IMR-90 (cell line): Measurements from ENCODE around the gene POC1B. TPM values are rescaled to one million over a fixed set of nuclear protein-coding genes. Genes with fewer than 3 reads are reported as not detected.

ENCODE experiments used
- ATAC-seq: fragments of 200-7000 bp; cut with Tn5 transposase; 2 replicates; pipeline ENCODE4 v1.9.1; 2020; ENCODE audit warnings: low read depth, mild to moderate bottlenecking, moderate library complexity
- BruUV-seq: library from RNA; stranded (reverse); fragments of 400-500 nt; replicated peaks from 2 replicates; lab custom pipeline; 2021; lab: Mats Ljungman, UMichigan
- CTCF ChIA-PET: fragments of 300-600 bp; formaldehyde crosslinking; extraction: SDS; loops from one replicate; lab custom pipeline; 2021; ENCODE audit warnings: antibody characterized with exemption; lab: Yijun Ruan, JAX
- POLR2A ChIA-PET: fragments of 300-600 bp; sonication (Branson Sonifier 250); formaldehyde crosslinking; loops from one replicate; lab custom pipeline; 2022; ENCODE audit warnings: antibody characterized with exemption; ENCODE audit not compliant: unreplicated experiment; lab: Charles Lee
- DNase-seq: peaks from one replicate; pipeline ENCODE4 v3.0.0; 2013
- H2AFZ ChIP-seq: replicated peaks from 2 replicates; pipeline ENCODE3; 2013; ENCODE audit warnings: low read length, mild to moderate bottlenecking; ENCODE audit not compliant: poor library complexity
- H2AK5ac ChIP-seq: 2 replicates; pipeline ENCODE4 v1.6.1; 2013; ENCODE audit warnings: low read depth, low read length, inconsistent platforms
- H2AK9ac ChIP-seq: replicated peaks from 2 replicates; pipeline ENCODE3; 2013; ENCODE audit warnings: mild to moderate bottlenecking, low read depth, low read length, moderate library complexity; ENCODE audit not compliant: poor library complexity
- H2BK120ac ChIP-seq: 2 replicates; pipeline ENCODE4 v1.6.1; 2013; ENCODE audit warnings: low read depth, low read length, inconsistent platforms
- H2BK15ac ChIP-seq: 3 replicates; pipeline ENCODE4 v1.6.1; 2013; ENCODE audit warnings: low read depth, low read length, inconsistent platforms
- H2BK20ac ChIP-seq: 2 replicates; pipeline ENCODE4 v1.6.1; 2013; ENCODE audit warnings: low read depth, mild to moderate bottlenecking, inconsistent platforms, low read length, moderate library complexity
- H2BK5ac ChIP-seq: 2 replicates; pipeline ENCODE4 v1.6.1; 2013; ENCODE audit warnings: mild to moderate bottlenecking, low read depth, low read length, inconsistent platforms; ENCODE audit not compliant: poor library complexity, severe bottlenecking
- H3K14ac ChIP-seq: replicated peaks from 2 replicates; pipeline ENCODE4 v1.6.1; 2013; ENCODE audit warnings: low read depth, low read length, inconsistent platforms
- H3K18ac ChIP-seq: 2 replicates; pipeline ENCODE4 v1.6.1; 2013; ENCODE audit warnings: low read depth, low read length, control low read depth
- H3K23ac ChIP-seq: 2 replicates; pipeline ENCODE4 v1.6.1; 2013; ENCODE audit warnings: low read depth, low read length, inconsistent platforms
- H3K27ac ChIP-seq: 2 replicates; pipeline ENCODE4 v1.5.1; 2013; ENCODE audit warnings: mild to moderate bottlenecking, control low read depth, low read length; ENCODE audit not compliant: insufficient read depth
- H3K27me3 ChIP-seq: 2 replicates; pipeline ENCODE4 v1.6.1; 2013; ENCODE audit warnings: low read length; ENCODE audit not compliant: control insufficient read depth, insufficient read depth
- H3K36me3 ChIP-seq: 2 replicates; pipeline ENCODE4 v1.6.1; 2013; ENCODE audit warnings: low read length, mixed read lengths; ENCODE audit not compliant: control insufficient read depth, insufficient read depth
- H3K4ac ChIP-seq: 2 replicates; pipeline ENCODE4 v1.6.1; 2013; ENCODE audit warnings: low read depth, low read length, inconsistent platforms
- H3K4me1 ChIP-seq: 2 replicates; pipeline ENCODE4 v1.6.1; 2013; ENCODE audit warnings: low read length, mixed read lengths; ENCODE audit not compliant: control insufficient read depth, insufficient read depth
- H3K4me2 ChIP-seq: 2 replicates; pipeline ENCODE4 v1.6.1; 2013; ENCODE audit warnings: low read depth, mild to moderate bottlenecking, control low read depth, low read length, moderate library complexity
- H3K4me3 ChIP-seq: 2 replicates; pipeline ENCODE4 v1.5.1; 2013; ENCODE audit warnings: low read depth, mild to moderate bottlenecking, control low read depth, low read length, moderate library complexity; ENCODE audit not compliant: insufficient read depth
- H3K56ac ChIP-seq: 2 replicates; pipeline ENCODE4 v1.6.1; 2013; ENCODE audit warnings: low read length, inconsistent platforms; ENCODE audit not compliant: insufficient read depth; ENCODE audit errors: extremely low read depth
- H3K79me1 ChIP-seq, 2 experiments: 2 replicates each; pipeline ENCODE4 v1.6.1; 2013; ENCODE audit warnings: low read length in 2 of 2, inconsistent platforms in 1 of 2, low read depth in 1 of 2
- H3K9ac ChIP-seq: 2 replicates; pipeline ENCODE4 v1.6.1; 2013; ENCODE audit warnings: low read depth, low read length, control low read depth
- H3K9me1 ChIP-seq: 2 replicates; pipeline ENCODE4 v1.6.1; 2013; ENCODE audit warnings: low read length, inconsistent platforms; ENCODE audit not compliant: insufficient read depth
- H3K9me3 ChIP-seq: 2 replicates; pipeline ENCODE4 v1.6.1; 2013; ENCODE audit warnings: low read length; ENCODE audit not compliant: control insufficient read depth, insufficient read depth
- H4K20me1 ChIP-seq: 2 replicates; pipeline ENCODE4 v1.6.1; 2013; ENCODE audit warnings: low read length, inconsistent platforms; ENCODE audit not compliant: insufficient read depth
- H4K5ac ChIP-seq: 2 replicates; pipeline ENCODE4 v1.6.1; 2013; ENCODE audit warnings: mild to moderate bottlenecking, low read depth, low read length, control low read depth
- H4K8ac ChIP-seq, 2 experiments: 2 replicates each; pipeline ENCODE4 v1.6.1; 2013; ENCODE audit warnings: low read depth in 2 of 2, low read length in 2 of 2, control low read depth in 1 of 2, inconsistent platforms in 1 of 2
- H4K91ac ChIP-seq: 2 replicates; pipeline ENCODE4 v1.6.1; 2013; ENCODE audit warnings: low read depth, low read length, inconsistent platforms; ENCODE audit not compliant: insufficient read depth
- CHD1 ChIP-seq: IDR thresholded peaks from 2 replicates; pipeline ENCODE4 v1.6.1; 2012; ENCODE audit warnings: low read depth, low read length, improper control_type of control experiment
- ELK1 ChIP-seq: fragments of 150-350 bp; IDR thresholded peaks from 2 replicates; pipeline ENCODE4 v1.6.1; 2016; ENCODE audit warnings: low read depth, mild to moderate bottlenecking, low read length, moderate library complexity, borderline replicate concordance
- MAFK ChIP-seq: IDR thresholded peaks from 2 replicates; pipeline ENCODE4 v1.6.1; 2012; ENCODE audit warnings: low read depth, low read length, improper control_type of control experiment
- POLR2A ChIP-seq: IDR thresholded peaks from 2 replicates; pipeline ENCODE4 v1.6.1; 2012; ENCODE audit warnings: mild to moderate bottlenecking, low read depth, low read length
- RAD21 ChIP-seq: IDR thresholded peaks from 2 replicates; pipeline ENCODE4 v1.6.1; 2012; ENCODE audit warnings: low read length, improper control_type of control experiment
- RCOR1 ChIP-seq: IDR thresholded peaks from 2 replicates; pipeline ENCODE4 v1.6.1; 2012; ENCODE audit warnings: mild to moderate bottlenecking, low read length, improper control_type of control experiment; ENCODE audit not compliant: insufficient replicate concordance
- SMC3 ChIP-seq: fragments of 150-350 bp; IDR thresholded peaks from 2 replicates; pipeline ENCODE4 v1.6.1; 2016; ENCODE audit warnings: low read depth, mild to moderate bottlenecking, antibody characterized with exemption, low read length, moderate library complexity
- USF2 ChIP-seq: fragments of 150-350 bp; IDR thresholded peaks from 2 replicates; pipeline ENCODE4 v1.6.1; 2017; ENCODE audit warnings: mild to moderate bottlenecking, antibody characterized with exemption, low read length, low read depth
- WGBS, 2 experiments: methylation state at CpG; one replicate each; pipeline versions ENCODE4 v1.1.5 to v1.1.7; 2013; ENCODE audit warnings: missing lambda C conversion rate in 2 of 2; ENCODE audit not compliant: insufficient read length in 1 of 2; ENCODE audit errors: extremely low coverage in 2 of 2; 5-methylcytosine and 5-hydroxymethylcytosine counted together
- dilution Hi-C: fragments of 300-500 bp; cut with HindIII; formaldehyde crosslinking; loops from one replicate; pipeline ENCODE4 v1.14.3; 2018; ENCODE audit warnings: low sequenced_read_pairs; ENCODE audit not compliant: unreplicated experiment
- in situ Hi-C: fragments of 300-500 bp; cut with MboI; formaldehyde crosslinking; loops from 3 replicates; pipeline ENCODE4 v1.14.3; 2019; ENCODE audit warnings: low sequenced_read_pairs, inconsistent platforms, mixed read lengths
- intact Hi-C: fragments of 100-400 bp; cut with micrococcal nuclease; formaldehyde crosslinking; loops from 2 replicates; pipeline ENCODE4 v1.10.0; 2022
- polyA plus RNA-seq, 3 experiments: library from polyadenylated mRNA; depleted of rRNA; stranded (reverse); fragments of >200 nt; gene quantifications; 2 replicates each; pipeline ENCODE4 v1.2.3, GENCODE V29; 2012; ENCODE audit warnings: low replicate concordance in 1 of 3
- total RNA-seq: library from RNA; depleted of rRNA; stranded (reverse); fragments of >200 nt; gene quantifications from 2 replicates; pipeline ENCODE4 v1.2.3, GENCODE V29; 2012

POC1B gene
- total and polyA plus RNA-seq, 2 of the 4 experiments (the other 2 are of a cell fraction) = 5.0 to 10.4 TPM

GRCh38 chr12:89436062-89436461 lies 89.8 kb downstream of the POC1B start:
- TF ChIP-seq RCOR1 = no peak
- no peak for TF ChIP-seq RAD21
- no peak for TF ChIP-seq SMC3
- TF ChIP-seq CHD1 = no peak
- no peak for TF ChIP-seq USF2
- no peak for TF ChIP-seq POLR2A
- no peak for TF ChIP-seq ELK1
- TF ChIP-seq MAFK = no peak
- Histone ChIP-seq H2AK5ac (no peak overlapping the region), H2BK5ac (no peak overlapping the region), H4K8ac (no peak overlapping the region), H3K4me2 (no peak overlapping the region), H3K9ac (no peak overlapping the region), H2BK15ac (no peak overlapping the region), H4K20me1 (no peaks in the 10 kb centered on the region), H3K79me1 (peaks cover 4 to 15% of the 10 kb centered on the region in 2 experiments; a peak in 1 of 4 replicates), H2AK9ac (no peak overlapping the region), H3K4ac (no peak overlapping the region), H2AFZ (no peak overlapping the region), H3K9me1 (0 out of 2 replicates have a peak, but pooled peaks cover 2% of the 10 kb centered on the region), H3K27me3 (no peaks in the 10 kb centered on the region), H4K5ac (no peak overlapping the region), H3K36me3 (no peaks in the 10 kb centered on the region), H3K4me1 (peaks cover 6% of the 10 kb centered on the region; the same call in 1 of the 2 replicates), H4K91ac (no peak overlapping the region), H3K18ac (no peak overlapping the region), H3K14ac (no peak overlapping the region), H3K56ac (no peak overlapping the region), H3K9me3 (no peaks in the 10 kb centered on the region), H3K4me3 (no peak overlapping the region), H3K27ac (no peak overlapping the region), H2BK20ac (no peak overlapping the region), H3K23ac (no peak overlapping the region), H2BK120ac (no peak overlapping the region)
- BruUV-seq = no TSS peak
- no peak for DNase-seq
- in situ Hi-C loops (no loop called here), intact Hi-C loops (no loop called here), dilution Hi-C loops (no loop called here)
- POLR2A ChIA-PET = no interaction called here
- 100% methylated on average over 1 of the region's 6 CpGs; no CpG with 5 or more reads in 1 of the 2 experiments for WGBS, 2 experiments
- no peak for ATAC-seq
- CTCF ChIA-PET = no interaction called here
